GM23248 (cell line): ENCODE results near the gene C2CD5.

Experiments used
- EZH2 ChIP-seq: fragments of 200-600 bp; sonication (generic); IDR thresholded peaks from 2 replicates; pipeline ENCODE4 v1.6.1; 2018; ENCODE audit warnings: antibody characterized with exemption, mild to moderate bottlenecking; ENCODE audit not compliant: insufficient read depth, poor library complexity, severe bottlenecking
- EZH2phosphoT487 ChIP-seq: fragments of 200-600 bp; sonication (generic); IDR thresholded peaks from 2 replicates; pipeline ENCODE4 v1.6.1; 2018; ENCODE audit warnings: antibody characterized with exemption, moderate library complexity, mild to moderate bottlenecking, low read depth; ENCODE audit not compliant: insufficient read depth

DNA sequence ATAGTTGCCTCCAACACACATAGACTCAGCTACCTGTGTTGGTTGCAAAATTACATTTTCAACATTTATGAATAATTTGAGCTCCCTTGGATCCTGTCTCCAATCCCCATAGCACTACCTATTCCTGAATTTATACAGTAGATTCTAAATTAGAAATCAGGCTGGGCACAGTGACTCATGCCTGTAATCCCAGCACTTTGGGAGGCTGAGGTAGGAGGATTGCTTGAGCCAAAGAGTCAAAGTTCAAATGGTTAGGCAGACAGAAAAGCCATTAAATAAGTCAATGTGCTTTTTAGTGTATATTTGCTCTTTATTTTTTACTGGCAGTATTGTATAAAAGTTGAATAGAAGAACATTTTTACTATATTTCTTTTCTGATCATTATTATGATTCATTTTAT is 24.9 kb upstream of the C2CD5 start:
- TF ChIP-seq EZH2 (no peak), EZH2phosphoT487 (no peak)
